SK-N-DZ (cell line): ENCODE measurements around the gene RANGAP1.
A peak's percentile ranks its signal among the peaks of the same experiment; 100 is the strongest.

ENCODE experiments used
- DNase-seq: peaks from one replicate; pipeline ENCODE4 v3.0.0-alpha.2; 2015; ENCODE audit warnings: low spot score
- small RNA-seq, 2 experiments: library from RNA; depleted of rRNA; stranded (forward); fragments of <200 nt; gene quantifications; one replicate each; pipeline ENCODE3, GENCODE V24; 2014

The RANGAP1 gene

DNA sequence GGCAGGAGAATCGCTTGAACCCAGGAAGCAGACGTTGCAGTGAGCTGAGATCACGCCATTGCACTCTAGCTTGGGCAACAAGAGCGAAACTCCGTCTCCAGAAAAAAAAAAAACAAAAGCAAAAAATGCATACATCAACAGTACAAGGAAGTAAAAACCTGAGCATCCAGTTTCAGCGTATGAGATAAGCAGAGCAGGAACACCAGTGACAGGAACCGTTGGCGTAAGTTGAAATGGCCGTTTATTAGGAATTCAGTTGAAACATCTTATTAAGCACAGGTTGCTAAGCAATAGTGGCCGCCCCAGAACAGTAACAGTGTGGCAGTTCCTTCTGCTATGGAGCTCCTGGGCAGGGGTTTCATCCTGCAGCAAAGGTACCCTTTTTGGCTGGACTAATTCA, 84.8 kb downstream of the RANGAP1 start:
- DNase-seq = no peak

DNA sequence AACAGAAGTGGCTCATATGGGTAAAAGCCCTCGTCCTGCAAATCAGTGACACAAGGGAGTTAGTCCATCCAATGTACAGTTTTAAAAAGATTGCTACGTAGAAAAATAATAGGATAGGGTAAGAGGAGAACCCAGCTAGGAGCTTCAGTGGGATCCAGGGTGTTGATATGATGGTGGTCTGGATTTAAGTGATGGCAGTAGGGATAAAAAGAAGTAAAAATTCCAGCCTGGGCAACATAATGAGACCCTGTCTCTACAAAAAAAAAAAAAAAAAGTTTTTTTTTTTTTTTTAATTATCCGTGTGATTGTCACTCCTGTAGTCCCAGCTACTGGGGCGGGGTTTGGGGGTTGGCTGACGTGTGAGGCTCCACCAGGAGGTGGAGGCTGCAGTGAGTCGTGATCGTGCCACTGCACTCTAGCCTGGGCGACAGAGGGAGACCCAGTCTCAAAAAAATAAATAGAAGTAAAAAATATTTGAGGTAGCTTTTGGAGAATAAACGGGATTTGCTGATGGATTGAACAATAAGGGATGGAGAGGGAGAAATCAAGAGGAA, 87.9 kb downstream of the RANGAP1 start:
- peak; percentile 45 for DNase-seq

DNA sequence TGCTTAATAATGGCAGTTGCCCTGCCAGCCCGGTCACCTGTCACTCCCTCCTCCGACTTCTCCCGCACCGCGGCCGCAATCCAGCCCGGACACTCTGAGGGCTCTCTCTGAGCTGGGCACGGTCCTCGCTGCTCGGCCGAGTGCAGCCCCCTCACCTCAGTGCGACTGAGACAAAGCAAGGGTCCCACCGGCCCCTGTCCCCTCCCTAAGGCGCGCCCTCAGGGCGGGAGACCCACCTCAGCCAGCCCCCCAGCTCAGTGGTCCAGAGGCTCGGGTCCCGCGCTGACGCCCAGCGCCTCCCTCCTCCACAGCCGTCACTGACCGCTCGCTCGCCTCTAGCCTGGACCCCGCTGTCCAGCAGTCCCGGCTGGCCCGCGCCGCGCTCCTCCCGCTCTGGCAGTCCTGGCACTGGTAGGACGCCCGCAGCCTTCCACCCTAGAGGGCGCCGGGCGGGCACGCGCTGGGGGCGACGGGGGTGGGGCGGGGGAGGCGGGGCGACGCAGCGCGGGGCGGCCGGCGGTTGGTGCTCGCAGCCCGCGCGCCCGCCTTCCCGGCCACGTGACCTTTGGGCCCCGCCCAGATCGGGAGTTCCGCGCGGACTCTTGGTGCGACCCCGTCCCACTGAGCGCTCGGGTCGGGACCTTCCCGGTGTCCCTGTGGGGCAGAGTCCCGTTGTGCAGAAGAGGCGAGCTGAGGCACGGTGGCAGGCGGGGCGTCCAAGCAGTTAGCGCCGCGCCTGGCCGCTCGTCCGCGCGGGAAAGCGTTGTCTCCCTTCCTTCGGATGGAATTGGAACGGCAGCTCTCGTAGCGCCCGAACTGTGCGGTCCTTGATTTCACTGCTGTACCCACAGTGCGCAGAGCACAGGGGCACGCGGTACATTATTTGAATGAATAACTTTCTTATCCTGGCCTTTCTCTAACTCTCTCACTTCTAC, 88.7 kb downstream of the RANGAP1 start:
- DNase-seq = peak; percentile 80

Small RNA genes within 50 kb of the gene (small RNA-seq; reads per million reads assigned to genes)
- 0 reads per million in 2 experiments for gene MIR6889
